ENCODE results near the gene ZNF560. TPM values are rescaled to one million over a fixed set of nuclear protein-coding genes. Genes with fewer than 3 reads are reported as not detected.

ZNF560 gene
- polyA plus RNA-seq, 1 experiment = 0.38 TPM

Other genes with a start within 250 kb of the ZNF560 start
- not detected in 2 replicates for gene OR7E24, start 247.7 kb downstream of the ZNF560 start, polyA plus RNA-seq (2011; rRNA removed)
- 2.1 and 3.4 TPM in 2 replicates for gene ZNF699, start 188.8 kb downstream of the ZNF560 start, polyA plus RNA-seq (2011; rRNA removed)
- gene ZNF559, start 174.4 kb downstream of the ZNF560 start, polyA plus RNA-seq (2011; rRNA removed) = 8.2 and 15.6 TPM in 2 replicates
- 0.94 and 1.9 TPM in 2 replicates for gene ZNF177, start 135.6 kb downstream of the ZNF560 start, polyA plus RNA-seq (2011; rRNA removed)
- gene ZNF266, start 63.0 kb downstream of the ZNF560 start, polyA plus RNA-seq (2011; rRNA removed) = 16.6 and 21.4 TPM in 2 replicates
- 5.9 and 11.5 TPM in 2 replicates for gene ZNF426, start 40.0 kb upstream of the ZNF560 start, polyA plus RNA-seq (2011; rRNA removed)
- gene ZNF121, start 85.9 kb upstream of the ZNF560 start, polyA plus RNA-seq (2011; rRNA removed) = 1.7 and 4.5 TPM in 2 replicates
- gene ZNF561, start 122.6 kb upstream of the ZNF560 start, polyA plus RNA-seq (2011; rRNA removed) = 31.4 and 42.3 TPM in 2 replicates
- gene ZNF562, start 176.5 kb upstream of the ZNF560 start, polyA plus RNA-seq (2011; rRNA removed) = 6.3 and 14.1 TPM in 2 replicates